Thyroid gland (tissue), 4 donors: ENCODE results near the gene NUBPL. TPM values are rescaled to one million over a fixed set of nuclear protein-coding genes. Genes with fewer than 3 reads are reported as not detected.
"Not testable (repeated sequence)": the region's sequence is repeated elsewhere in the genome, so short reads cannot be mapped to it uniquely, and the experiment has no call there.

Source experiments
- DNase-seq, 2 donors: peaks; one replicate each; pipeline ENCODE4 v3.0.0-alpha.2; 2019
- H3K27ac ChIP-seq, 3 donors: fragments of 200-600 bp; sonication (generic); 1 replicate in 2 of 3; 2 replicates in 1 of 3; pipeline ENCODE4 v1.5.1; 2016 to 2019; ENCODE audit warnings: mild to moderate bottlenecking in 1 of 3, moderate library complexity in 1 of 3
- H3K27me3 ChIP-seq: fragments of 200-600 bp; sonication (generic); one replicate; pipeline ENCODE4 v1.5.1; 2019
- H3K36me3 ChIP-seq, 2 donors: fragments of 200-600 bp; sonication (generic); one replicate each; pipeline ENCODE4 v1.5.1; 2016 to 2019
- H3K4me1 ChIP-seq, 2 donors: fragments of 200-600 bp; sonication (generic); one replicate each; pipeline ENCODE4 v1.5.1; 2017 to 2019
- H3K4me3 ChIP-seq, 3 donors: fragments of 200-600 bp; sonication (generic); replicated peaks in 1 of 3; 1 replicate in 2 of 3; 2 replicates in 1 of 3; pipeline ENCODE4 v1.5.1; 2016; ENCODE audit warnings: mild to moderate bottlenecking in 1 of 3
- H3K9me3 ChIP-seq: fragments of 200-600 bp; sonication (generic); one replicate; pipeline ENCODE4 v1.5.1; 2017
- POLR2A ChIP-seq, 2 donors: fragments of 450-650 bp; IDR thresholded peaks; one replicate each; pipeline ENCODE4 v1.6.1; 2017; ENCODE audit warnings: antibody characterized with exemption in 2 of 2, mild to moderate bottlenecking in 2 of 2, moderate library complexity in 1 of 2
- WGBS, 2 donors: methylation state at CpG; one replicate each; pipeline ENCODE4 v1.1.5; 2017; 5-methylcytosine and 5-hydroxymethylcytosine counted together
- intact Hi-C: fragments of 100-400 bp; cut with DNase I; formaldehyde crosslinking; loops from one replicate; pipeline ENCODE4 v1.15.1; 2023
- total RNA-seq, 4 donors: library from RNA; depleted of rRNA; stranded (reverse); fragments of >200 nt; gene quantifications; one replicate each; pipeline ENCODE4 v1.2.3, GENCODE V29; 2016
- TF ChIP-seq, protein P1 (sequence below), 6 experiments: fragments of 200-600 bp in 3 of 6; fragments of 450-650 bp in 3 of 6; sonication (generic) in 3 of 6; IDR thresholded peaks; one replicate each; pipeline ENCODE4 v1.5.1; 2016 to 2019; ENCODE audit warnings: antibody characterized with exemption in 6 of 6, mild to moderate bottlenecking in 2 of 6, inconsistent platforms in 1 of 6, moderate library complexity in 1 of 6

NUBPL gene
- total RNA-seq, 4 donors from 2014 or later: 12.0 to 27.1 (median 14.2) TPM

- Histone ChIP-seq H3K27me3 (no peaks in the 10 kb centered on the region), H3K4me3 (no peak overlapping the region), H3K4me1 (no peaks in the 10 kb centered on the region), H3K9me3 (no peaks in the 10 kb centered on the region), H3K36me3 (no peaks in the 10 kb centered on the region), H3K27ac (no peak overlapping the region)
- 83 to 85% methylated on average over 7 of the region's 7 CpGs for WGBS, 2 donors
- intact Hi-C loops: no loop called here
- DNase-seq: no peak
- TF ChIP-seq, protein P1, sequence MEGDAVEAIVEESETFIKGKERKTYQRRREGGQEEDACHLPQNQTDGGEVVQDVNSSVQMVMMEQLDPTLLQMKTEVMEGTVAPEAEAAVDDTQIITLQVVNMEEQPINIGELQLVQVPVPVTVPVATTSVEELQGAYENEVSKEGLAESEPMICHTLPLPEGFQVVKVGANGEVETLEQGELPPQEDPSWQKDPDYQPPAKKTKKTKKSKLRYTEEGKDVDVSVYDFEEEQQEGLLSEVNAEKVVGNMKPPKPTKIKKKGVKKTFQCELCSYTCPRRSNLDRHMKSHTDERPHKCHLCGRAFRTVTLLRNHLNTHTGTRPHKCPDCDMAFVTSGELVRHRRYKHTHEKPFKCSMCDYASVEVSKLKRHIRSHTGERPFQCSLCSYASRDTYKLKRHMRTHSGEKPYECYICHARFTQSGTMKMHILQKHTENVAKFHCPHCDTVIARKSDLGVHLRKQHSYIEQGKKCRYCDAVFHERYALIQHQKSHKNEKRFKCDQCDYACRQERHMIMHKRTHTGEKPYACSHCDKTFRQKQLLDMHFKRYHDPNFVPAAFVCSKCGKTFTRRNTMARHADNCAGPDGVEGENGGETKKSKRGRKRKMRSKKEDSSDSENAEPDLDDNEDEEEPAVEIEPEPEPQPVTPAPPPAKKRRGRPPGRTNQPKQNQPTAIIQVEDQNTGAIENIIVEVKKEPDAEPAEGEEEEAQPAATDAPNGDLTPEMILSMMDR (IDR thresholded peaks at IDR 0.05): no peak
- TF ChIP-seq POLR2A (IDR thresholded peaks at IDR 0.05): no peak
These were observed 35.3 kb downstream of the NUBPL start for GRCh38 chr14:31596342-31597095.

- intact Hi-C loops: no loop called here
- DNase-seq: no peak
- TF ChIP-seq, protein P1 (IDR thresholded peaks at IDR 0.05): no peak
- TF ChIP-seq POLR2A (IDR thresholded peaks at IDR 0.05): no peak
- H3K9me3 ChIP-seq: no peaks in the 10 kb centered on the region
- no peaks in the 10 kb centered on the region for H3K27me3 ChIP-seq
- no peaks in the 10 kb centered on the region for H3K36me3 ChIP-seq
- H3K4me1 ChIP-seq: no peaks in the 10 kb centered on the region
- H3K4me3 ChIP-seq: no peak overlapping the region
- no peak overlapping the region for H3K27ac ChIP-seq
- 87 to 96% methylated on average over 2 of the region's 2 CpGs for WGBS, 2 donors
These were observed 44.5 kb downstream of the NUBPL start for GRCh38 chr14:31605702-31606101.

GRCh38 chr14:31611778-31612433 is 50.7 kb downstream of the NUBPL start:
- no peak overlapping the region for H3K27ac ChIP-seq
- TF ChIP-seq, protein P1 (IDR thresholded peaks at IDR 0.05): no peak
- TF ChIP-seq POLR2A (IDR thresholded peaks at IDR 0.05): no peak
- no peak for DNase-seq
- intact Hi-C loops: no loop called here
- H3K9me3 ChIP-seq: no peaks in the 10 kb centered on the region
- no peak overlapping the region for H3K4me3 ChIP-seq
- WGBS, 2 donors: 96 to 100% methylated on average over 3 of the region's 3 CpGs
- no peaks in the 10 kb centered on the region for H3K4me1 ChIP-seq
- H3K36me3 ChIP-seq: no peaks in the 10 kb centered on the region
- H3K27me3 ChIP-seq: no peaks in the 10 kb centered on the region

DNA sequence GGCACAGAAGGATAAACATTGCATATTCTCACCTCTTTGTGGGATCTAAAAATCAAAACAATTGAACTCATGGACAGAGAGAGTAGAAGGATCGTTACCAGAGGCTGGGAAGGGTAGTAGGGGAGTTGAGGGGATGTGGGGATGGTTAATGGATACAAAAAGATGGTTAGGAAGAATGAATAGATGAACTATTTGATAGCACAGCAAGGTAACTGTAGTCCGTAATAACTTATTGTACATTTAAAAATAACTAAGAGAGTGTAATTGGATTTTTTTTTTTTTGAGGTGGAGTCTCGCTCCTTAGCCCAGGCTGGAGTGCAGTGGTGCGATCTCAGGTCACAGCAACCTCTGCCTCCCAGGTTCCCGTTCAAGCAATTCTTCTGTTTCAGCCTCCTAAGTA is 52.0 kb downstream of the NUBPL start:
- Histone ChIP-seq H3K36me3 (no peaks in the 10 kb centered on the region), H3K4me1 (no peaks in the 10 kb centered on the region), H3K9me3 (no peaks in the 10 kb centered on the region), H3K27ac (no peak overlapping the region), H3K4me3 (no peak overlapping the region), H3K27me3 (no peaks in the 10 kb centered on the region)
- TF ChIP-seq POLR2A (IDR thresholded peaks at IDR 0.05): no peak
- TF ChIP-seq, protein P1 (IDR thresholded peaks at IDR 0.05): no peak
- 93 to 96% methylated on average over 5 of the region's 5 CpGs for WGBS, 2 donors
- intact Hi-C loops: no loop called here
- no peak for DNase-seq

DNA sequence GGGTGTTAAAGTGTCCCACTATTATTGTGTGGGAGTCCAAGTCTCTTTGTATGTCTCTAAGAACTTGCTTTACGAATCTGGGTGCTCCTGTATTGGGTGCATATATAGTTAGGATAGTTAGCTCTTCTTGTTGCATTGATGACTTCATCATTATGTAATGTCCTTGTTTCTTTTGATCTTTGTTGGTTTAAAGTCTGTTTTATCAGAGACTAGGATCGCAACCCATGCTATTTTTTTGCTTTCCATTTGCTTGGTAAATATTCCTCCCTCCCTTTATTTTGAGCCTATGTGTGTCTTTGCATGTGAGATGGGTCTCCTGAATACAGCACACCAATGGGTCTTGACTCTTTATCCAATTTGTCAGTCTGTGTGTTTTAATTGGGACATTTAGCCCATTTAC is 57.7 kb downstream of the NUBPL start:
- H3K27ac ChIP-seq, DNase-seq, H3K4me3 ChIP-seq, H3K27me3 ChIP-seq, H3K9me3 ChIP-seq, H3K36me3 ChIP-seq, H3K4me1 ChIP-seq, intact Hi-C loops: not testable (repeated sequence)
- 97 to 98% methylated on average over 2 of the region's 2 CpGs for WGBS, 2 donors
